Endometrial microvascular endothelial cells (primary cell): Measurements from ENCODE around the gene PURA. TPM values are rescaled to one million over a fixed set of nuclear protein-coding genes. Genes with fewer than 3 reads are reported as not detected.

Source experiments
- in situ Hi-C: cut with HindIII; loops from 2 replicates; pipeline ENCODE4 v1.10.0; 2017; ENCODE audit warnings: low sequenced_read_pairs, low pct_unique_long_range_greater_than_20kb; ENCODE audit errors: inconsistent ontology term
- total RNA-seq: library from RNA; depleted of rRNA; stranded (reverse); fragments of >200 nt; gene quantifications from one replicate; pipeline ENCODE4 v1.2.3, GENCODE V29; 2015; ENCODE audit errors: inconsistent ontology term

PURA gene
- total RNA-seq, 1 donor from 2014 or later, result 5.1 TPM

DNA sequence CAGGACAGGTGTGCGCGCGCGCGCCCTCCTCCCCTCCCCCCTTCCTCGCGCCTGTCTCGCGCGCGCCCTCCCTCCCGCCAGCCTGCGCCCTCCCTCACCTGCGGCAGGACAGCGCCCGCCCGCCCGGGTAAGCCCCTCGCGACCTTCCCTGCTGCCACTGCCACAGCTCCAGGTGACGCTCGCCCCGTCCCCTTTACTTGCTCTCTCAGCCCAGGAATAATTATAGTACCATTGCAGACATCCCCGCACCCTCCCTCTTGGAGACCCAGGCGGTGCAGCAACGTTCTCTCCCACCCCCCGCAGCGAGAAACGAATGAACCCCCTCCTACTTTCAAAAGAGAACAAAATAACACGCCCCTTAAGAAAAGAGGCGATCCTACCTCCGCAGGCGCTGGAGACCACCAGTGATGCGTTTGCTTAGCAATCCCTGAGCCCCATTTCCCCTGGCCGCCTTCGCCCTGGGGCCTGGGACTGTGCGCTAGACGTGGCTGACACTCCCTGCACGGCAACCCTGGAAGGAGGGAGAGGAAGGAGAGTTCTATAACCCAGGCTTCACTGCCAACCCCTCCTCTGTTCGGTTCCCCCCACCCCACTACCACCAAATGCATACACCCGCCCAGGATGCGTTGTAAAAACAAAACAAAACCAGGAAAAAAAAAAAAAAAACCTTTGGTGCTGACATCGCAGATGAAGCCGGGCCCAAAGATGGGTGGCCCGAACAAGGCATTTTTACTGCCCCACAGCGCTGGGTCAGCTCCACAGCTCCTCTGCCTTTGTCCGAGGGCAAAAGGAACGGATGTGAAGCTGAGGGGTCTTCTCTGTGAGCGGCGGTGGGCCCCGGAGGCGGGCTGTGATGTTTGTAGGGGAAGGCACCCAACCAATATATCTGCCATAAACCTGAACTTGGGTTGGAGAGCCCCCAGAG, 5.6 kb upstream of the PURA start:
- in situ Hi-C loops, result no loop called here

GRCh38 chr5:140109018-140109758, 4.7 kb upstream of the PURA start:
- in situ Hi-C loops, result no loop called here

DNA sequence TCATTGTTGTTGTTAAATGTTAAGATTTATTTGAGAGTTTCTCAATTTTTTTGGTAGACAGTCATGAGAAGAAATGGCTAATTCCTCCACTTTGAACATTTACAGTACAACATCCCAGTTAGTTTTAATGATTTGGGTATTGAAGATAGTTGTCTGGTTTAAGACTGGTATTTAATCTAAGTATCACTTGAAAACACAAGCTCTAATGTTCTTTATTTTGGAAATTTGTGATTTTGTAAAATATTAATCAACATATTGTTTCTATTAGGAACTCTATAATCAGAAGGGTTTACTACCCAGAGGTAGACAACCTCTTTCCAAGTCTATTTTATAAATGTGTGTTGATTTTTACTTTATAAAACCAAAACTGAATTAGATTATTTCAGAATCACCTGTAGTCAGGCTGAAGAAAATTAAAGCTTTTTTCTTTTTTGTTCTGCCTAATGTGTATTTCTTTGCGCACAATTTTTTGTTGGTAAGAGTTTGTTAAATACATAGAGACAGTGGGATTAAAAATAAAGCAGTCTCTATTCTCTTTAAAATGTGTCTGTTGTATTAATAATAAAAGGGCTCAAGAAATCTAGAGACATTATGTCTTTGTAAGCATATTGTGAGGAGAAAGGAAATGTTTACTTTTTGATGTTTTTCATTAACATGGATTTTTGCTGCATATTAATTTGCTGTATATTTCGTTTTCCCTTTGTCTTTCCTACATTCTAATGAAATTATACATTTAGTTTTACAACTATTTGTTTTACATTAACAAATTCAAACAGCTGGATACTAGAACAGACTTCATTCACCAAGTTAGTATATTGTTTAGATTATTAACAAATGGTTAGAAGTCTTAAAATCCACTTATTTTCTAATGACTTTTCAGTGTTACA, 3.9 kb upstream of the PURA start:
- in situ Hi-C loops, result no loop called here

DNA sequence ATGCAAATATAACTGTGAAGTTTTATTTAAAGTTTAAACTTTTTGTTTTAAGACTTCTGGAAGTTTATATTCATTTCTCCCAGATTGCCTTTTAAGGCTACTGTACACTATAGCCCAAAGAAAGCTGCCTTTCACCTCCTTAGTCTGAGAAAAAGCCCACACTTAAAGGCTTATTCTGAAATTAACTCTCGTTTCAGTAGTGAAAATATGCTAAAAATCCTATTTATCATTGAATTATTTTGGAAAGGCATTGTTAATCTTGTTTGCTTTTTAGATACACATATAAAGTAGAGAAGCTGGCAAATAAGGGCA, 3.3 kb upstream of the PURA start:
- in situ Hi-C loops, result no loop called here

- in situ Hi-C loops, result no loop called here
Observed at GRCh38 chr5:140111011-140111858, 2.7 kb upstream of the PURA start.

DNA sequence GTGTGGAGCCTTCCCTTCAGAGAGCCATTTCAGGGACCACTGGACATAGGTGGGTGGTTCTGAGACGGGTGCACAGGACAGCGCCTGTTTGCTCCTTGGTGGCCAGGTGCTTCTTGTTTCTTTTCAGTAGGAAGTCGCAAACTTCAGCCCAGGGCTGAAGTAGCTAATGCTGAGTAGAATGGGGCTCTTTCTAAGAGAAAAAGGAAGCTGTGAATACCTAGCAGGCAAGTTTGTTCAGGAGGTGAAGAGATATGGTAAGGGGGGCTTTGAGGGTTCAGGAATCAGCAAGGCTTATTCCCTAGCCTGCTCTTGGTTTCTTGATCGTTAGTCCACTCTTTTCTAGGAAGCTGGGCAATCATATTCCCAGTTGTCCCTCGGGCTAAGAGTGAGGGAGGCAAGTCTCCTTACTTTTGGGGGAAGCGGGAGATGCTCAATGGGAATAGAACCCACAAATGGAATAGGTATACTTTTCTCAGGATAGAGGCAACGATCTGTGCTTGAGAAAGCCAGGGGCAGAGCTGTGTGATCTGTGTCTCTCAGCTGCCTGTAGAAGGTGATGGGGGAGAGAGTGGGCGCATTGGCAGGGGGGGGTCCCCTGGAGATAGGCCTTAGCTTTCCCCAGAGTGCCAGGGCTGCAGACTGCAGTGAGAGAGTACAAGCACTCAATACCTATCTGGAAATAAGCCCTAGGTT, 1.9 kb upstream of the PURA start:
- in situ Hi-C loops, result no loop called here

- in situ Hi-C loops, result no loop called here
Observed at GRCh38 chr5:140112685-140113179, 1.2 kb upstream of the PURA start.

GRCh38 chr5:140113180-140113698, 670 bp upstream of the PURA start:
- in situ Hi-C loops, result no loop called here

GRCh38 chr5:140114341-140115185, 654 bp downstream of the PURA start:
- in situ Hi-C loops, result no loop called here

GRCh38 chr5:140115186-140115500, 1.2 kb downstream of the PURA start:
- in situ Hi-C loops, result no loop called here

- in situ Hi-C loops, result no loop called here
Observed at GRCh38 chr5:140116716-140117115, 2.8 kb downstream of the PURA start.

DNA sequence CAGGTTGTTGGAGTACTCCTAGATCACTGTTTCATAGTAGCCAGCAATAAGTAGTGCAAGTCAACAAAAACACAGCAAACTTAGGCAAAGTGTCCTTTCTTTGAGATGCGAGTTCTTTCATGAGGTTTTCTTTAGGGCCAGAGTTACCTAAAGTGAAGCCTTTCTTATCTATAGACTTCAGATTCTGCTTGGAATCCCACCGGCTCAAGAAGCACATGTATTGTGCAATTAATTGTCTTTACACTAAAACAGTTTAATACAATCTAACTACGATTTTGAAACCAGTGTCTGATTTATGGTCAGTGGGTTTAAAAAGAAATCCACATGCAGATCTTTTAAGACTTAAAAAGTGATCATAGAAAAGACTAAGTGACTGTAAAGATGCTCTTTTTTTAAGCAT, 3.6 kb downstream of the PURA start:
- in situ Hi-C loops, result no loop called here

DNA sequence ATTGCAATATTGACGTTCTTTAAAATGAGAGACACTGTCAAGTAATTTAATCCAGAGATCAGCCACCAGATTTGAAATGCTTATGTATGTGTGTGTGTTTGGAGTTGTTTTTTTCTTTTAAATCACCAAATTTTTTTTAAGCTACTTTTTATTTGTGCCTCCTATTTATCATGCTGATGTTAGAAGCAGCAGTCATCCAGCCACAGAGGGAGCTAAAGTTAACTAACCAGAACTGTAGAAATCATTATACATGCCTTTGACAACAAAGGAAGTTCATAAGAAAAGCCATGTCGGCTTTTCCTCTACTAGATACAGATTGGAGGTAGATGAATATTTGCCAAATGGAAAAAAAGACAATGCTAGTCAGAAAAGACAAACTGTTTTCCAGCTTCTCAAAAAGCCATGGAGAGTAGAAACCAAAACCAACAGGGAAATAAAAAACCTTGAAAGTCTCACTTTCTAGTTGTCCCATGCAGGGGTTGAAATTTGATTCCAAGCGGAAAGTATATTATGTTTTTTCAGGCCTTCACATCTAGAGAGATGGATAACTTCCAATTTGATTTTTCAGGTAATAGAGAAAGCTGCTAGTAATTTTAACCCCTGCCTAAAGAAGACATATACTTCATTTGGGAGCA, 4.5 kb downstream of the PURA start:
- in situ Hi-C loops, result no loop called here

- in situ Hi-C loops, result no loop called here
Observed at GRCh38 chr5:140125637-140126036, 11.7 kb downstream of the PURA start, which contains the start of gene IGIP. Gene IGIP (plus strand): TSS chr5:140125937. CDS start chr5:140128477, 2,540 bp downstream.

DNA sequence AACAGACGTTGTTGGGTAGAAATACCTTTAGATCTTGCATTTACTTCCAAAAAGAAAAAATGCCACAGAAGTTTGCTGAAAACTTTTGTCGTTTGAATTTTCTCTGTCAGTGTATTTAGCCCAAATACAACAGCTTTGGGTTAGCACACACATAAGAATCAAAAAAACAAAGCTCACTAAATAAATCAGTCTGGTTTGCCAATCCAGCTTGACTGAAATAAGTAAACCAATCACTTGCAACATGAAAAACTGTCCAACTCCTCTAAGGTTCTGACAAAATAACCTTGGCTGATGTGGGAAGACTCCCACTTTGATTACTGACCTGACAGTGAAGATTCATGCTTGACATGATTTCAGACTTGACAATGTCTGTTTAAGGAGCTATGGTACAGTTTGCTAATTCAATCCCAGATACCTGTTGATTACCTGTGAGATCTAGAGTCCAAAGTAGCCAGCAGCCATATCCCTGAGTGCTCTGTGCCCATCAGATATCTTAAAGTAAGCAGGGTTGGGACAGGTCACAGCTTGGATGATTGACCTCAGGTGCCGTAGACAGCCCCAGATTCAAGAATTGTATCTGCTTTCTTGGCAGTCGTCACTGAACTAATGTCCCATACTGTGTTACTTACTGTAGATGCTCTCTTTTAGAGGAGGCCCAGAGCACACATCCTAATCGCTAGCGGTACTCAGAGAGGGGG, 12.6 kb downstream of the PURA start:
- in situ Hi-C loops, result no loop called here

DNA sequence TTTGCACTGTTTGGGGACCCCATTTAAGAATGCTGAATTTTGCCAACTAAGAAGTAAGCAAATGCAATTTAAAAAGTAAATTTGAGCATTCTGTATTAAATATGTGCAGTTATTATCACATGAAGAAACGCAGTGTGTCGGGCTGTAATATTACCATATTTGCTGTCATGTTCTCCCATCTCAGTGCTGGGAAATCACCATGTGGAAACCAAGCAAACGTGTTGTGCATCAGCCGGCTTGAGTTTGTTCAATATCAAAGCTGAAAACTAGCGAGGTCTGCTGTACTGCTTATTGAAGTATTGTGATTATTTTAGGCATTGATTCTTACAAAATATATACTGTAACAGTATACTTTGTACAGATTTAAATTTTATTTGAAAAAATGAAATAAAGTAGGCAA, 14.5 kb downstream of the PURA start:
- in situ Hi-C loops, result no loop called here
